Panc1 (cell line): ENCODE measurements around the gene AGPS.

Experiments
- POLR2AphosphoS5 ChIP-seq: IDR thresholded peaks from 2 replicates; pipeline ENCODE4 v1.6.1; 2012; ENCODE audit warnings: mild to moderate bottlenecking, low read depth, low read length, moderate library complexity
- REST ChIP-seq, 2 experiments: IDR thresholded peaks; 2 replicates each; pipeline ENCODE4 v1.6.1; 2011 to 2012; ENCODE audit warnings: low read depth in 2 of 2, control low read depth in 1 of 2, low read length in 1 of 2, mild to moderate bottlenecking in 1 of 2, moderate library complexity in 1 of 2; ENCODE audit not compliant: insufficient read depth in 1 of 2
- SIN3A ChIP-seq: IDR thresholded peaks from 2 replicates; pipeline ENCODE4 v1.6.1; 2012; ENCODE audit warnings: low read depth, mild to moderate bottlenecking, low read length, moderate library complexity, borderline replicate concordance; ENCODE audit not compliant: insufficient read depth
- TCF7L2 ChIP-seq: IDR thresholded peaks from 2 replicates; pipeline ENCODE4 v1.6.1; 2011; ENCODE audit warnings: mild to moderate bottlenecking, low read depth, low read length, inconsistent platforms
- TF ChIP-seq, protein P1 (sequence below): fragments of 450-650 bp; IDR thresholded peaks from 2 replicates; pipeline ENCODE4 v1.5.1; 2017; ENCODE audit warnings: mild to moderate bottlenecking

- TF ChIP-seq, protein P1, sequence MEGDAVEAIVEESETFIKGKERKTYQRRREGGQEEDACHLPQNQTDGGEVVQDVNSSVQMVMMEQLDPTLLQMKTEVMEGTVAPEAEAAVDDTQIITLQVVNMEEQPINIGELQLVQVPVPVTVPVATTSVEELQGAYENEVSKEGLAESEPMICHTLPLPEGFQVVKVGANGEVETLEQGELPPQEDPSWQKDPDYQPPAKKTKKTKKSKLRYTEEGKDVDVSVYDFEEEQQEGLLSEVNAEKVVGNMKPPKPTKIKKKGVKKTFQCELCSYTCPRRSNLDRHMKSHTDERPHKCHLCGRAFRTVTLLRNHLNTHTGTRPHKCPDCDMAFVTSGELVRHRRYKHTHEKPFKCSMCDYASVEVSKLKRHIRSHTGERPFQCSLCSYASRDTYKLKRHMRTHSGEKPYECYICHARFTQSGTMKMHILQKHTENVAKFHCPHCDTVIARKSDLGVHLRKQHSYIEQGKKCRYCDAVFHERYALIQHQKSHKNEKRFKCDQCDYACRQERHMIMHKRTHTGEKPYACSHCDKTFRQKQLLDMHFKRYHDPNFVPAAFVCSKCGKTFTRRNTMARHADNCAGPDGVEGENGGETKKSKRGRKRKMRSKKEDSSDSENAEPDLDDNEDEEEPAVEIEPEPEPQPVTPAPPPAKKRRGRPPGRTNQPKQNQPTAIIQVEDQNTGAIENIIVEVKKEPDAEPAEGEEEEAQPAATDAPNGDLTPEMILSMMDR = no peak
- TF ChIP-seq REST (IDR thresholded peaks at IDR 0.05; ENCODE audit: insufficient read depth in 1 of 2, low read depth in 2 of 2, low read length in 1 of 2) = no peak
- TF ChIP-seq POLR2AphosphoS5 = no peak
- no peak for TF ChIP-seq SIN3A
- no peak for TF ChIP-seq TCF7L2
These were observed 182.8 kb downstream of the AGPS start for GRCh38 chr2:177575358-177575757.
